ENCODE results near the gene COPZ1.
"Not testable (repeated sequence)": the region's sequence is repeated elsewhere in the genome, so short reads cannot be mapped to it uniquely, and the experiment has no call there.

The COPZ1 gene

GRCh38 chr12:54294953-54295566 lies 29.9 kb upstream of the COPZ1 start:
- no peak for DNase-seq

GRCh38 chr12:54296393-54297099 lies 28.4 kb upstream of the COPZ1 start:
- DNase-seq = no peak

DNA sequence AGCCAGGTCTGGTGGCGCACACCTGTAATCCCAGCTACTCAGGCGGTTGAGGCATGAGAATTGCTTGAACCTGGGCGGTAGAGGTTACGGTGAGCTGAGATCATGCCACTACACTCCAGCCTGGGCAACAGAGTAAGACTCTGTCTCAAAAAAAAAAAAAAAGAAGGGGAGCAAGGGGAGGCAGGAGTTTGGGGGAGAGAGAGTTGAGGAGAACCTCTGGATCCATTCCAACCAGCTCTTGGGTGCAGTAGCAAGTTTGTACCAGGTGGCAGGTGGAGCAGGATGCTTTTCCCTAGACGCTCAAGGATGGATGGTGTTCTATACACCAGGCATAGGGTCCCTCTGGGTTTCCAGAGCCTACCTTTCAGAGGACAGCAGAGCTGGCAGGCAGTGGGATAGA lies 26.0 kb upstream of the COPZ1 start:
- no peak for DNase-seq

GRCh38 chr12:54299515-54300224 lies 25.3 kb upstream of the COPZ1 start:
- DNase-seq = no peak

DNA sequence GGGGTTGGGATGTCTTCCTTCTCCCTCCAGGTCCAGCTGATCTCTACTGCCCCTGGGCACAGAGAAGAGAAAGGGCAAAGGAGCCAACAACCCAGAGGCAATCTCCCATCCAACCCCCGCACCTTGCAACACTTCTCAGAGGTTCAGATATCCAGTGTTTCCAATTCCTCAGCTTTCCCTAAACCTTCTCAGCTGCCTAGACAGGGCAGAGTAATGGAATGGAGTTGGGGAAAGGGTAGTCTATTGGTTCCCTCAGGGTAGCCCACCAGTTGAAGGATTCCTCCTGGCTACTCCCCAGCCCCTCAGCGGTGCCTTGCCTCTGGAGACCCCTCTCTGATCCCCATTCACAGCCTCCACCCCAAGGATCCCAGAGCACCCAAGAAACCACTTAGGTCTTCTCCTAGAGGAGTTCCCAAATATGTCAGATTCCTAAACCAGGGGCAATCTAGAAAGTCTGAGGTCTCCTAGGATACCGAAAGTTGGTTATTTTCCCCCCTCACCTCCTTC lies 24.7 kb upstream of the COPZ1 start:
- no peak for DNase-seq

GRCh38 chr12:54300732-54301427 lies 24.1 kb upstream of the COPZ1 start, which contains the start of gene NFE2:
TSS of gene NFE2 (minus strand) at chr12:54301015. CDS start at chr12:54295248, 5,767 bp downstream.
- DNase-seq = peak; percentile 42 to 82

DNA sequence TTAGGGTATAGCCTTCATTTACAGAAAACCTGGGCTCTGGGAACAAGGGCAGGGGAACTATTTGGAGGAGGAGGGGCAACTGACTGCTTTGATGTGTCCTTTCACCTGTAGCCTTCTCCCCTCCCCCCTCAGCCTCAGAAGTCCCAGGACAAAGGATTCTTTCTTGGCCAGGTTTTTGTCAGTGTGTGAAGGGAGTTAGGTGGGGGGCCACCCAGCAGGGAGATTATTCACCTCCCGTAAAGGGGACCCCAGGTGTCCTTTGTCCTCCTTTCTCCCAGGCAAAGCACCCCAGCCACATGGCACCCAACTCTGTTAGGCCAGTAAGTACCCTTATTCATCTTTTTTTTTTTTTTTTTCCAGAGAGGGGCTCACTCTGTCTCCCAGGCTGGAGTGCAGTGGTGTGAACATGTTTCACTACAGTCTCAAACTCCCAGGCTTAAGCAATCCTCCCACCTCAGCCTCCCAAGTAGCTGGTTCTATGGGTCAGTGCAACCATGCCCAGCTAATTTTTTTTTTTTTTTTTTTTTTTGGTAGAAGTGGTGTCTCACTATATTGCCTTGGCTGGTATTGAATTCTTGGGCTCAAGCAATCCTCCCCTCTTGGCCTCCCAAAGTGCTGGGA lies 23.4 kb upstream of the COPZ1 start:
- DNase-seq = no peak

- DNase-seq = no peak
Measured at GRCh38 chr12:54303640-54304039, 21.3 kb upstream of the COPZ1 start.

GRCh38 chr12:54304187-54304810 lies 20.6 kb upstream of the COPZ1 start:
- DNase-seq = peak in 1 of 2 experiments; percentile 42

DNA sequence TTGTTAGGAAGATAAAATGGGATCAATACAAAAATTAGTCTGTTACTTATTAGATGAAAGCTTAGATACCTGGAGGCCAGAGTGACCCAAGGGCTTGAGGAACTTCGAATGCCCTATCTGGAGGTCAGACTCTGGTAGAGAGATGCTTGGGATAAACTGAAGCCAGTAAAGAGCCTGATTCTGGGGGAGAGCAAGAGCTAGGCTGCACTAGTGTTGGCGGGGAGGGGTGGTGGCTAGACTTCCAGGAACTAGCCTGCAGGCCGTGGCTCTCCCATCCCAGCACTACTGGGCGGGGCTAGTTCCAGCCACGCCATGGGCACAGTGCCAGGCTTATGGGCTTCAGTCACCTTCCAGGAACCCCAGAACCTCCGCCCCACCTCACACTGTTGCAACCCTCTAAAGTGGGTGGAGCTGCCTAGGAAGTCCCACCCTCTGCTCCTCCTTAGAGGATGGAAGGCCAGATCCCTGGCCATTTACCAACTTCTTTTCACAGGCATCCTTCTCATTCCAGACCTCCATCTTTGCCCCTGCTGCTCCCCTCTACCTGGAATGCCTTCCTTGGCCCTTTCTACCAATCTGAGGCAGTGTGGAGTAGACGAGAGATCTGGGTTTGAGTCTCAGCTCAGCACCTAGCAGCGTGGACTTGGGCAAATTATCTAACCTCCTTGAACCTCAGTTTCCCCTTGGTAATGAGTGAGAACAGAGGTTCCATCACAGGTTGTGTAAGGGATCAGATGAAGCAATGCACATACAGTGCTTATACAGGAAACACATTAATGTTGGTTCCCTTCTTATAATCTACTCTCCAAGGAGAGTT lies 17.8 kb upstream of the COPZ1 start:
- peak in 1 of 2 experiments; percentile 25 for DNase-seq

DNA sequence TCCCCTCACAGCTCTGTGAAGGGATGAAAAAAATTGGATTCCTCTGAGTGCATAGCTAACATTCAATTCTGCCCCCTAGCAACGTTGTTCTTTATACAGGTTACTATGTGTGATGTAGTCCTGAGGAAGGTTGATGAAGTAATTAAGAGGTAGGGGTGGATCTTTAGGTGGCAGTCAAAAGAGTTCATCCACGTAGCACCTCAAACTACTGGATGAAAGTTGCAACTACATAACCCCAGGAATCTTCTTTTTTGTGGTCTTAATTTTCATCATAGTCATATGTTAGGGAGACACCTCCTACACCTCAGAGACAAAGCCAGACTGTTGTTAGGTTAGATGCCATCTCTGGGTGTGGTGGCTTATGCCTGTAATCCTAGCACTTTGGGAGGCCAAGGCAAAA lies 13.9 kb upstream of the COPZ1 start:
- DNase-seq = no peak

DNA sequence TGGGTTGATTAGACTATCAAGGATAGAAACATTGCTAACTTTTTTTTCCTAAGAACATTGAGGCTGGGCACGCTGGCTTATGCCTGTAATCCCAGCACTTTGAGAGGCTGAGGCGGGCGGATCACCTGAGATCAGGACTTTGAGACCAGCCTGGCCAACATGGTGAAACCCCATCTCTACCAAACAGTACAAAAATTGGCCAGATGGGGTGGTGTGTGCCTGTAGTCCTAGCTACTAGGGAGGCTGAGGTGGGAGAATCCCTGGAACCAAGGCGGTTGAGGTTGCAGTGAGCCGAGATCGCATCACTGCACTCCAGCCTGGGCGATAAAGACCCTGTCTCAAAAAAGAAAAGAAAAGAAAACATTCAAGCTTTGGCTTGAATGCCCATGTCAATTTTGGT lies 12.6 kb upstream of the COPZ1 start:
- not testable (repeated sequence) for DNase-seq

DNA sequence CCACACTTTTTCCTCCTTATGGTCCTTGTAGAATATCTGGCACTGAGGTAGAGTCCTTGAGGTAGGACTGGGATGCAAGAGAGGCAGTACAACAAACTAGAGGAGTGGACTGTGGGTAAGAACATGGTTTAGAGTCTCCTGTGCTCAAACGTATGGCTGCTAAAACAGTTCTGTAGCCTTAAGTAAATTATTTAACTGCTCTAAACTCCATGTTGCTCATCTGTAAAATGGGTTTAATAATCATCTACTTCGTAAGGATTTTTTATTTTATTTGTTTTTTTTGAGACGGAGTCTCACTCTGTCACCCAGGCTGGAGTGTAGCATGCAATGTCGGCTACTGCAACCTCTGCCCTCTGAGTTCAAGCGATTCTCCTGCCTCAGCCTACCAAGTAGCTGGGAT lies 3.6 kb upstream of the COPZ1 start:
- DNase-seq = no peak

DNA sequence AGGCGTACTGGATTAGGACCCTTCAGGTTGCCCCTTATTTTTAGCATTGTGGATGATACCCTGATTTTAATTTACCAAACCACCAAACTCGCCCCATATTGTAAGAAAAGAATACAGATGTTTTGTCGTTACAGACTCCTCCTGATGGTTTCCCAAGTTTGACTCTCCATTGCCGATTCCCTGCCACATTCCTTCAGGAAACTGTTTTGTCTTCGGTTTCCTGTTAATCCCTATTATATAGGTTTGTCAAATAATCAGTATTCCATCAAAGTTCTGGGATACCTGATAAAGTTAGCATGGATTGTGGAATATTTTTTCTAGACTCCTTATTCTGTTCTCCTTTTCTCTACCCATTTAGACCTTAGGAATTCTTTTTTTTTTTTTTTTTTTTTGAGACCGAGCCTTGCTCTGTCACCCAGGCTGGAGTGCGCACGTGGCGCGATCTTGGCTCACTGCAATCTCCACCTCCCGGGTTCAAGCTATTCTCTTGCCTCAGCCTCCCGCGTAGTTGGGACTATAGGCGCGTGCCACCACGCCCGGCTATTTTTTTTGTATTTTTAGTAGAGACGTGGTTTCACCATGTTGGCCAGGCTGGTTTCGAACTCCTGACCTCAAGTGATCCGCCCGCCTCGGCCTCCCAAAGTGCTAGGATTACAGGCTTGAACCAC lies 645 bp downstream of the COPZ1 start:
- not testable (repeated sequence) for DNase-seq

DNA sequence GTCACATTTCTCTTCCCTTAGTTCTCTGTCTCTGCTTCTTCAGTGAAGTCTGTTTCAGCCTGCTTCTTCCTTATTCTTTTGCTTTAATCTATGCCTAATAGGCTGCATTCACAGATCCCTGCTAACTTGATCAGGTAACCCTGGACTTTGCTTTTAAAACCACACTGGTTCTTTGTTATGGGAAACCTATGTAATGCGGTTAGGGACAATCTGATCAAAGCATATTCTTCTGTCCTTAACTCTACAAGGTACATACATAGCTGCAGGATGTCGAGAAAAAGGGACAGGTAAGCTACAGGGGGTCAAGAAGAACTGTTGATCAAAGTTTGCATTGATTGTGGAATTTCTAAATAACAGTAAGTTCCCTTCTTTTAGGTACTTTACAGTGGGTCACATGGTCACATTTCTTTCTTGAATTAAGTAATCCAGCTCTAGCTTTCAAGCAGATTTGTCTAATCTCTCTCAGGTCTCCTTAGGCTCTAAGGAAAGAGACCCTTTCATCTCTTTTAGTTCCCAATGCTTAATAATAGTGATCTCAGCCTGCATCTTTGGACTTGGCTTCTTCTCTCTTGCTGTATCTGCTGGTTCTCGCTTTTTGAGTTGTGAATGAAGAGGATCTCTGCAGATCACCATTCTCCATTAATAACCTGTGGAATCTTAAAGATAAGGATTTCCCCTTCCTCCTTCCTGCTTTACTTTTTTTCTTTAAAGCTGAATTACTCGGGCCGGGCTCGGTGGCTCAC lies 3.8 kb downstream of the COPZ1 start:
- DNase-seq = no peak

DNA sequence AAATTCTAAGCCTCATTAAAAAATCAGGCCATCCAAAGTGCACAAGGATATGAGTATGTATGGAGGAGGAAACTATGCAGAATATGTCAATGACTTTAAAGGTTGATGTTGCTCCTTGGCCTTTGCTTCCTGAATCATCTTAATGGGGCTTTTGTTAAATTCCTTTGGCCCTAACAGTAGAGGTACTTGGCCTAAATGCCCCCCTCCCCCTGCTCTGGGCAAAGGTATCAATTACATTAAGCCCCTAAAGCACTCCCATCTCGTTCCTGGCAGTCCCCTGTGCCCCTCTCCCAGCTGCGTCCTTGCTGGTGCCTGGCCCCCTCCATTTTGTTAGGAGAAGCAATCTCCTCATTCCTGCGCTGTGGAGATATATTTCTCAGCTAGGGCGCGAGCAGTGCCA lies 4.8 kb downstream of the COPZ1 start:
- no peak for DNase-seq

DNA sequence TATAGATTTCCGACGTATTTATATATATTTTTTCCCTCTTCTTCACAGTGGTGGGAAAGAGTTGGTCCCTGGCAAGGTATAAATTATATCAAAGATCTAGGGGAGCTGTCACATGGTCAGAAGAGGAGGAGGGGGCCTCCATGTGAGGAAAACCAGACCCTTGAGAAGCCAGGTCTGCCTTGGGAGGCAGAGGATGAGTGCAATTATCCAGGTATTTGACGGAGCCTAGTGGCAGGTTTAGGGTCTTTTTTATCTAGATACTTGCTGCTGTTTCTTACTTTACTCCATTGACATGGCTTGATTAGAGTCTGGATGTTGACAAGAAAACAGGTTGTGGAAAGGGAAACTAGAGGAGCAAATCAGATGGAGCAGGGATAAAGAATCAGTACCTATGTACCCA lies 5.5 kb downstream of the COPZ1 start:
- no peak for DNase-seq

GRCh38 chr12:54331461-54331860 lies 6.5 kb downstream of the COPZ1 start:
- no peak for DNase-seq

DNA sequence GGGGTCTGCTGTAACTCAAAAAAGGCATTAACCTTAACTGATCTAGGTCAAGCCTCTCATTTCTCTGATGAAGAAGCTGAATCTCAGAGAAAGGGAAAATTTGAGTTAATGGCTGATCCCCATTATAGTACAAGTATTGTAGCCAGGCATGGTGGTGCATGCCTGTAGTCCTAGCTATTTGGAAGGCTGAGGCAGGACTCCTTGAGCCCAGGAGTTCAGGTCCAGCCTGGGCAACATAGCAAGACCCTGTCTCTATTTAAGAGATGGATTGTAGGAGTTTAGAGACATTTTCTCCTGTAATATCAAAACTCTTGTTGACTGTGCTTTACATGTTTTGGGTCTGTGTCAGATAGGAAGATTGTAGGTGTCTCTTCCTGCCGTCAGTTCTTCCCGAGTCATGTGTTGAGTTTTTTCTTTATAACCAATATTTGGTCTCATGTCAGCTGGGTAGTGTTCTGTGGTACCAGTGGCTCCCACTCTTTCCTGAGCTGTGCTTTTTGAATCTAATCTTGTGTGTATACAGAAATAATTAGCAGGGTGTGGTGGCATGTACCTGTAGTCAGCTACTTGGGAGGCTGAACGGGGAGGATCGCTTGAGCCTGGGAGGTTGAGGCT lies 8.6 kb downstream of the COPZ1 start:
- DNase-seq = no peak

All from NCI-H526 (cell line).